NCI-H2107 treated with DMSO at 0.1 percent for 48 hours (cell line): ENCODE measurements around the gene PDE4A.
"Not testable (repeated sequence)": the region's sequence is repeated elsewhere in the genome, so short reads cannot be mapped to it uniquely, and the experiment has no call there.

ENCODE experiments used
- DNase-seq: peaks from one replicate; lab custom pipeline; 2025; ENCODE audit not compliant: unreplicated experiment; lab: John Stamatoyannopoulos, UW

The PDE4A gene

DNA sequence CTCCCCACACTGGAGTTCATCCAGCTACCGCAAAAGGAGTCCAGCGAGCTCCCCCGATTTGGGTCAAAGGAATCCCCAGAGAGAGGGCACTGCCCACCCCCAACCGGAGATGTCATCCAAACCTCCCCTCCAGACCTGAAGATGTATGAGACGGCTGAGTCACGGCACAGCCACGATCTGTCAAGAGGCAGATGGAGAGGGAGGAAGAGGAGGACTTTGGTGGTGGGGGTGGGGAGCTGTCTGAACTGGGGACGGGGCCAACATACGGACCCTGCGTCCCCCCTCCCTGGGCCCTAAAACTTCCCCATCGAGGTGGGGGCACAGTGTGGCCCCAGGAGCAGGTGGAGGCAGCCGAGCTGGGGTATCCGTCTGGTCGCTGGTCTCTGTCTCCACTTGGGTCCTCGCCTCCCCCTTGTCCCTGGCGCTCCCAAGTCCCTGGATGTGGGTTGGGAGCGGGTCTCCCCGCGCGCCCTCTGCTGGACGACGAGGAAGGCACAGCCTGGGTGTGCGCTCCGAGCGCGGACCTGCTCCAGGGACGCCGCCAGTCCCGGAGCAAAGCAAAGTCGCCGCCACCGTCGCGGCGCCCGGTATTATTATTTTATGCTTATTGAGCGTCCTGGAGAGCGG lies 3.8 kb downstream of the PDE4A start:
- no peak for DNase-seq

DNA sequence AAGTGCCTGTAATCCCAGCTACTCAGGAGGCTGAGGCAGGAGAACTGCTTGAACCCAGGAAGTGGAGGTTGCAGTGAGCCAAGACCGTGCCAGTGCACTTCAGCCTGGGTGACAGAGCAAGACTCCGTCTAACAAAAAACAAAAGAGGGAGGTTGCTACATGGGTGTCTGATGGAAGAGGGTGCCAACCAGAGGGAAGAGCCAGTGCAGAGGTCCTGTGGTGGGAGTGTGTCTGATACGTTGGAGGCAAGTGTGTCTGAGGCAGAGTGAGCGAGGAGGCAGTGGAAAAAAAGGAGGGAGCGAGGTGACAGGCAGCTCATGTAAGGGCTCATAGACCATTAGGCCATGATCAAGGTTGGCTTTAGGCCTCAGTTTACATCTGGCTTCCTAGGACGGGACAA lies 6.8 kb downstream of the PDE4A start:
- no peak for DNase-seq

DNA sequence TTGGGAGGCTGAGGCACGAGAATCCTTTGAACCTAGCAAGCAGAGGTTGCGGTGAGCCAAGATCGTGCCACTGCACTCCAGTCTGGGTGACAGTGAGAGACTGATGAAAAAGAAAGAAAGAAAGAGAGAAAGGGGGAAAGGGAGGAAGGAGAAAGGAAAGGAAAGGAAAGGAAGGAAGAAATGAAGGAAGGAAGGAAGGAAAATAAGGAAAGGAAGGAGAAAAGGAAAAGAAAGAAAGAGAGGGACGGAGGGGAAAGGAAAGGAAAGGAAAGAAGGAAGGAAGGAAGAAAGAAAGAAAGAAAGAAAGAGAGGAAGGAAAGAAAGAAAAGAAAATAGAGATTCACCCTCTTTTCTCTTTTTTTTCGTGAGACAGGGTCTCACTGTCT lies 8.7 kb downstream of the PDE4A start:
- DNase-seq = no peak

DNA sequence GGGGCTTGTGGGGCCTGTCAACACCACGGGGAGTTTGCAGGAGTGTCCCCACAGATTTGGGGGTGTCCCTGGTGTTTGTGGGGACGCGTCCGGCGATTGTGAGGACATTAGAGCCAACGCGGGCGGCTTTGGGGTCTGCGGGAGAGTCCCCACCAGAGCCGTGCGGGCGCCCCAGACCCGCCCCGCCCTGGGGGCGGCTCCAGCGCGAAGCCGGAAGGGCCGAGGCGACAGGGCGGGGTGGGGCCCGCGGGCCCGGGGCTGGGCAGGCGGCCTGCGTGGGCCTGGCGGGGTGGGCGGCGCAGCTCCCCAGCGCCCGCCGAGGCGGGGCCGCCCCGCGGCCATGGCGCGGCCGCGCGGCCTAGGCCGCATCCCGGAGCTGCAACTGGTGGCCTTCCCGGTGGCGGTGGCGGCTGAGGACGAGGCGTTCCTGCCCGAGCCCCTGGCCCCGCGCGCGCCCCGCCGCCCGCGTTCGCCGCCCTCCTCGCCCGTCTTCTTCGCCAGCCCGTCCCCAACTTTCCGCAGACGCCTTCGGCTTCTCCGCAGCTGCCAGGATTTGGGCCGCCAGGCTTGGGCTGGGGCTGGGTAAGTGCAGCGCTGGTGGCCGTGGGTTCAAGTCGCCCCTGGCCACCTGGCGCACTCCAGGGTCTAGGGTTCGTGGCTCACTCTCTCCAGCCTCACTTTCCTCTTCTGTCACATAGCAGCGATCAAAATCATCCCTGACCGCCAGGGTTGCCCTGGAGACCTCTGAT lies 10.3 kb downstream of the PDE4A start:
- no peak for DNase-seq

DNA sequence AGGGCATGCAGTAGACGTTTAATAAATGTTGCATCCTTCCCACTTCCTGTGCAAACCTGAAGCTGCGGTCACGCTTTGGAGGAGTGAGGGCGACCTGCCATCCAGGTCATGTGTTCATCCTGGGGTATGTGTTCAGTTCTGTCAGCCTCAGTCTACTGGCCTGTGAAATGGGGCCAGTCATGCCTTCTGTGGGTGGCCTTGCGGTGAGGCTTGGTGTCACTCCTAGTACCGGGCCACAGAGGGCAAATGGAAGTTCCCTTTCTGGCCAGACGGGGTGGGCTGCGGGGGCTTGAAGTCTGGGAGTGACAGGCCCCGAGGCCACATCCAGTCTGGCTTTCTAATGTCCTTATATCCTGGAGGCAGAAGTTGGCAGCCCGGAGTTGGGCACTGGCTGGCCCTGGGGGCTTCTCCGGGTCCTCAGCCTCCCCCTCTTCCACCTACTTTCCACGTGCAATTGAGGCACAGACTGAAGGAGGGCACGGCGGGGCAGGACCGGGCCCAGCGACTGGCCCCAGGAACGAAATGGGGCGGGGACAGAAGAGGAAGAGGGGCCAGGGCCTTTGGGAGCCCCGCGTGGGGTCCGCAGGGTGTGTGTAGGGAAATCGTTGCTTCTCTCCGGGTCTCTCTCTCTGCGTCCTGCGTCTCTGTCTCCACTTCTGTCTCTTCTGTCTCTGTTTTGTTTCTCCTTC lies 11.1 kb downstream of the PDE4A start:
- DNase-seq = no peak

DNA sequence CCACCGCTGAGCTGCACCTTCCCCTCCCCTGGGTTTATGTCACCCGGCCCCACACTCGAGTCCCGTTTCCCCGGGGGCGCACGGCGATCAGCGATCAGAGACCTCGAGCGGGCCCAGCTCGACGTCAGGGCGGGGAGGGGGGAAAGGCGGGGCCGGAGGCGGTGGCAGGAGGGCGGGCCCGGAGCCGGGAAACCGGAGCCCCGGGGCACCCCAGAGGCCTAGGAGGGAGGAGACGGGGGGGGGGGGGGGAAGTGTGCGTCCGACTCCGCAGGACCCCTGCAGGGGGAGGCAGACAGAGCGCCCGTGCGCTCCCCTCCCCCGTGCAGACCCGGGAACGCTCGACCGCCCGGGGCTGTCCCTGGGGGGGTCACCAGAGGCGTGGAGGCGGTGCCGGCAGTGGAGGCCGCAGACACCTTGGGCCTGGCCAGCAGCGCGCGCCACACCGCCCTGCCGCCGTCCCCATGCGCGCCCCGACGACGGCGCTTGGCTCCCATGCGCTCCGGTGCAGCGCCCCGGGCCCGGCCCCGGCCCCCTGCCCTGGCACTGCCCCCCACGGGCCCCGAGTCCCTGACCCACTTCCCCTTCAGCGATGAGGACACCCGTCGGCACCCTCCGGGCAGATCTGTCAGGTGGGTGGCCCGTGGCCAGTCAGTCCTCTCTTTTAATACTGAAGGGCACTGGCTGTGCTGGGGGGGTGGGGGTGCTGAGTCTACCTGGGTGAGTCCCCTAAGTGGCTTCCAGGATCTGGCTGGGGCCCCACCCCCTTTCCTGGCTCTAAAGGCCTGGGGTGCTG lies 11.8 kb downstream of the PDE4A start:
- no peak for DNase-seq

DNA sequence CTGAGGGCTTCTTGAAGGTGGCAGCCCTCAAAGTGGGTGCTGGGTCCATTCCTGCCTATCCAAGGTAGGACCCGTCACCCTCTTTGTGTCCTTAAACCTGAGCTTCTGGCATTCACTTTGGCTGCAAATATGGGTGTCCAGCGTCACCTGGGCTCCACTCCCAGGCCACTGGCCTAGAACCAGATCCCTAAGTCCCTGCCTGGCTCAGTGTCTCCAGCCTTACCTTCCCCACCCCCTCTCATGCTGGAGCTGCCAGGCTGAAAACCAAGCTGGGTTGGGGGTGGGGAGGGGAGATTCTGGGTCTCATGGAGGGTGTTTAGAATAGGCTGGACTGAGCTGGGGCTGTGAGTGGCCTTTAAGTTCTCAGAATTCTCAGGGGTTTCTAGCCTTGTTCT lies 12.4 kb downstream of the PDE4A start:
- DNase-seq = no peak

DNA sequence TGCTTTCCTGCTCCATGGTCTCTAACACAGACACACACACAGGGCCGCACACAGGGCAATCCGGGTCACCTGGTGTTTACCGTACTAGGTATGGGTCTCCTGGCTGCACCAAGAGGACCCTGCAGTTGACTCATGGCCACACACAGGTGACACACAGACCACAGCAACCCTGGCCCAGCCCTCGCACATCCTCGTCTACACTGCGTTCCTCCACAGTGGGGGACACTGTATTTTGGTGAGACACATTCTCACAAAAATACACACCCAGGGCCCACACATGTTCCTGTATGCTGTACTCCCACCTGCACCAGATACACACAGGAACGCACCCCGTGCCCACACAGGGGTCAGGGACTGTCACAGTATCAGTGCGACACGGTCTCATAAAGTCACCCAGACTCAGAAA lies 12.8 kb downstream of the PDE4A start:
- DNase-seq = no peak

DNA sequence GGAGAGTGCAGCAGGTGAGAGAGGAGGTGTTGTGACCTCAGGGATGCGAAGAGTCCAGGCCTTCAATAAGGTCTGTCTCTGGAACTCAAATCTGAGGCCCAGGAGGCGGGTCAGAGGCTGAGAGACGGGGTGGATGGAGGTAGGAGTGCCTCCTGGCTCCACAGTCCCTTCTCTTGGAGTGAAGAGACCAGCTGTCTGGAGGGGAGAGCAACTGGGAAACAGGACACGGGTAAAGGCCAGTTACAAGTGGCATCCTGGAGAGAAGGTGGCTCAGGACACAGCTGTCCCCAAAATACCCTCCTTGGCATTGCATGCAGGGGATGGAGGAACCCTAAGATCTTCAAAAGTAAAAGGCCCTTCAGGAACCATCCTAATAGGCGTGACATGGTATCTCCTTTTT lies 19.2 kb downstream of the PDE4A start:
- DNase-seq = no peak

DNA sequence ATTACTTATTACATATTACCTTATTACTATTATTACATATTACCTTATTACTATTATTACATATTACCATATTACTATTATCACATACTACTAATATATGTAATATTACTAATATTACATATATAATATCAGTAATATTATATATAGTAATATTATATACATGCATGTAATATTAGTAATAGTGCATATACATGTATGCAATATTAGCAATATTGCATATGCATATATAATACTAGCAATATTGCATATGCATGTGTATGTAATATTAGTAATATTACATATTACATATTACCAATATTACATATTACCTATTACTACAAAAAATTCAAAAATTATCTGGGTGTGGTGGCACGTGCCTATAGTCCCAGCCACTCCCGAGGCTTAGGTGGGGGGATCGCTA lies 22.4 kb downstream of the PDE4A start:
- DNase-seq = no peak

DNA sequence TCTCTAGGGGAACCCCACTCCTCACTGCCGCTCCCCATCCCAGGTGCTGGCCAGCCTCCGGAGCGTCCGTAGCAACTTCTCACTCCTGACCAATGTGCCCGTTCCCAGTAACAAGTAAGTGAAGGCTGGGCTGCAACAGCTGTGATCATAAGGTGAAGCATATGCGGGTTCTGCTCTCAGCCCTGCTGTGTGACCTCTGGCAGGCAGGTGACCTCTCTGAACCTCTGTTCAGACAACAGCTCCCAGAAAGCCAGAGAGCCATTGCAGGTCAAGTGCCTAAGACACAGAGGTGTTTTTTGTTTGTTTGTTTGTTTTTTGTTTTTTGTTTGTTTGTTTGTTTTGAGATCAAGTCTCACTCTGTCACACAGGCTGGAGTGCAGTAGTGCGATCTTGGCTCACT lies 28.7 kb downstream of the PDE4A start:
- no peak for DNase-seq

DNA sequence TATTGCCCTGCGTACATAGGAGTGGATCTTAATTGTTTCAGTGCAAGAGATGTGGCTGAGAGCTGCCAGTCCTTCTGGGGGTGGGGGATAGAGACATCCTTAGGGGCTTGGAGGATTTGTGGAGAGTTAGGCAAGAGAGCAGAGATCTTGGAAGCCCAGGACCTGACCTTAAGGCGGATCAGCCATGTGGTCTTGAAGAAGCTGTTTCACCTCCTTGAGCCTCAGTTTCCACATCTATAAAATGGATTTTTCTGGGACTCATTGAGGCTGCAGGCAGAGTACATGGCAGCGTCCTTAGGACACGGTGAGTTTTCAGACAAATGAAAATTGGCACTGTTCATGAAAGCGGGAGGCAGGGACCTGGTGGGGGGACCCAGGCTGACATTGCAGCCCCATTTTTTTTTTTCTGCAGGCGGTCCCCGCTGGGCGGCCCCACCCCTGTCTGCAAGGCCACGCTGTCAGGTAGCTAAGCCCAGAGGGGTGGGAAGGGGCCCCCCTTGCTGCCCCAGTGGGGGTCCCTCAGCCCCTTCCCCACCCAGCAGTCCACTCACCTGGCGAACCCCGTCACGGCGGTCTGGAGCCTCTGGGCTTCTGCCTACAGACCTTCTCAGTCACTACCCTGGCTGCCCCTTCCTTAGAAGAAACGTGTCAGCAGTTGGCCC lies 30.0 kb downstream of the PDE4A start:
- DNase-seq = no peak

DNA sequence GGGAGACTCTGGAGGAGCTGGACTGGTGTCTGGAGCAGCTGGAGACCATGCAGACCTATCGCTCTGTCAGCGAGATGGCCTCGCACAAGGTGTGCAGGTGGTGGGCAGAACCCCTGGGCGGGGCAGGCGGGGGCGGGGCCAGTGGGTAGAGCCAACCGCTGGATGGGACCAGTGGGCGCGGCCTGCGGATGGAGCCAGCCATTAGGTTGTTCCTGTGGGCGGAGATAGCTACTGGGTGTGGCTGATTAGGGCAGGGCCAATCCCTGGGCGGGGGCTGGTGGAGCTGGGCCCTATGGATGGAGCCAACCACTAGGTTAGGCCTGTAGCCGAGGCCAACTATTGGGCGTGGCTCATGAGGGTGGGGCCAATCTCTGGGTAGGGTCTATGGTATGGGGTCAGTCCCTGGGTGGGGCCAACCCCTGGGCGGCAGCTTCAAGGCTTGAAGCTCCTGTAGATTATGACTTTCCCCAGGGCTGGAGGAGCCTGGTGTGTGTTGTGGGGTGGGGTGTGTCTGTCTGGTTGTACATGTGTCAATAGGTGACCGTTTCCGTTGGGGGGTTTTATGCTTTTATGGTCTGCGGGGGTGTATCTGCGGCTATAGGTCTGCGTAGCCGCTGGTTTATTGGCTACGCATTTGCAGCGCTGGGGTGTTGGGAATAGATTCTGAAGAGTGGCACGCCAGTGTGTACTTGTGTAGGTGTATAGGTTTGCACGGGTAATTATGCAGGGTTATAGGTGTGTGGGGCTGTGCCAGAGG lies 30.7 kb downstream of the PDE4A start:
- no peak for DNase-seq

DNA sequence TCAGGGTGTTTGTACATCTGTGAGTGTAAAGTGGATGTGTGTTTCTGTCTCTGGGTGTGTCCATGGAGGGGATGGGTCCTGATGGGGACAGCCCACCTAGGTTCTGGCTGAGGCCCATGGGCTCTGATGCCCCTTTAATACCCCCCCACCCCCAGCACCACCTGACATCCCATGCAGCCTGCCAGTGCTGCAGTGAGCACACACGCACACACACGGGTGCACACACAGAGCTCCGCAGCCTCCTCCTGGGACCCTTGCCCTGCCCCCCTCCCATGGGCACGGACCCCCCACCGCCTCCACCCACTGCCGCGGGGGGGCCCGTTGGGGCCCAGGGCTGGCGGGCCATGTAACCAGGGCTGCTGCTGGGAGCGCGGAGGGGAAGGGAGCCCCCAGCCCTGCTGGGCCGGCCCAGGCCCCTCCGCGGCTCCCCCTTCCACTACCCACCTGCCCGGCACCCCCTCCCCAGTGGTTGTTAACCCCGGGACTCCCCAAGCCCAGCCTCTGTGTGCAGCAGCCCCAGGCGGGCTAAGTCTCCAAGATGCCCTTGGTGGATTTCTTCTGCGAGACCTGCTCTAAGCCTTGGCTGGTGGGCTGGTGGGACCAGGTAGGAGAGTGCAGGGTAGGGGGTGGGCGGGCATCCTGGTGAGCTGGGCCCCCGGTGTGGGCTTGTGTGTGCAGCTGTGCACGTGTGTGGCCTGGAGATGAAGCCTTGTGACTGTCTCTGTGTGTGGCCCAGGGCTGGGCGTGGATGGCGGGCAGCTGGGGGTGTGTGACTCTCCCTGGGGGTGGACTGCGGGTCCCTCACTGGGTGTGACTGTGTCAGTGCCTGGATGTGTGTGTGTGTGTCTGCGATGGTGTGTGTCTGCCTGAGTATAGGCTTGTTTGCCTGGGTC lies 32.6 kb downstream of the PDE4A start:
- no peak for DNase-seq

DNA sequence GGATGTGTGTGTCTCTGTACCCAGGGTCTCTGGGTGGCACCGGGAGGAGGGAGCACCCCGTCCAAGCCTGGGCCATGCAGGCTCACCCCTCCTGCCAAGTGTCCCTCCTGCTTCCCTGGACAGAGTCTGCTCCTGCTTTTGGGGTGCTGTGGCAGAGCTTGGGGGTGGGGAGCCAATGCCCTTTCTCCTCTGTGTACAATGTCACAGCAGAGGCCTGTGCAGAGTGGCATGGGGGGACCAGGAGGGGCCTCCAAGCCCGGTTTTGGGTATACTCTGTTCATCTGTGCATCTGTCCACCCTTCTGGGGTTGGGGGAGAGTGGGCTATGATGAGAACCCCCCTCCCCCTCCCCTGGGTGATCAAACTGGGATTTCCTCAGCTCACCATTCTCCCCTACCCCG lies 33.5 kb downstream of the PDE4A start:
- no peak for DNase-seq

DNA sequence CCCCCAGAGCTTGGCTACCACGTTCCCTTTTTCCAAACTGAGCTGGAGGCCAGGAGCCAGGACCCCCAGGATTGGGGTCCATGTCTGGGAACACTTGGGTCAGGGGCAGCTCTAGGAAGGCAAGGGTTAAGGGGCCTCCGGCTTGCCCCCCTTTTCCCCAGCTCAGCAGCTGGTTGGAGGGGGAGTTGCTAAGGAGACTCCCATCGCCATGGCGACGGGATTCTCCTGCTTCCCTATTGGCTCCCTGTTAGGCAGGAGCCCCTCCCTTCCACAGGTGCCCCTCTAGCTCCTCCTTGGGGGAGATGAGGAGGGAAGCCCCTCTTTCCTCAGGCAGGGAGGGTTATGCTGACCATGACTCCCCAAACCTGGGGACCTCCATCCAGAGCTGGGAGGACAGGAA lies 33.9 kb downstream of the PDE4A start:
- DNase-seq = no peak

DNA sequence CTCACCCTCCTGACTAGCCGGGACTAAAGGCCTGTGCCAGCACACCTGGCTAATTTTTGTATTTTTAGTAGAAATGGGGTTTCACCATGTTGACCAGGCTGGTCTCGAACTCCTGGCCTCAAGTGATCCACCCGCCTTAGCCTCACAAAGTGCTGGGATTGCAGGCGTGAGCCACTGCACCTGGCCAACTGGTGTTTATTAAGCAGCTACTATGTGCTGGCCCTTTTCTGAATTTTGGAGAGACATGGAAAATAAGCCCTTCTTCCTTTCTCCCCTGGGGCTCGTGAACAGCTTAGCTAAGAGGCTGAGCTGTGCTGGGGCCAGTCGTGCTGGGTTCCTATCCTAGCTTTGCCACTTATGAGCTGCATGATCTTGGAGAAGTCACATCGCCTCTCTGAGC lies 38.4 kb downstream of the PDE4A start:
- not testable (repeated sequence) for DNase-seq

DNA sequence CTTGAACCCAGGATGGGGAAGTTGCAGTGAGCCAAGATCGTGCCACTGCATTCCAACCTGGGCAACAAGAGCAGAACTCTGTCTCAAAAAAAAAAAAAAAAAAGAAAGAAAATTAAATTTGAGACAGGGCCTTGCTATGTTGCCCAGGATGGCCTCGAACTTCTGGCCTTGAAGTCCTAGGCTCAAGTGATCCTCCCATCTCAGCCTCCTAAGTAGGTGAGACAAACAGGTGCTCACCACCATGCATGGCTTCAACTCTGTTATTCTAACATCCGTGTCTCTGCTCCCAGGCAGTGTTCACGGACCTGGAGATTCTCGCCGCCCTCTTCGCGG lies 40.3 kb downstream of the PDE4A start:
- DNase-seq = no peak
